NCI-H1048 (cell line): Measurements from ENCODE around the gene NKD1.

Experiments
- DNase-seq: peaks from one replicate; lab custom pipeline; 2025; lab: John Stamatoyannopoulos, UW

Gene NKD1

DNA sequence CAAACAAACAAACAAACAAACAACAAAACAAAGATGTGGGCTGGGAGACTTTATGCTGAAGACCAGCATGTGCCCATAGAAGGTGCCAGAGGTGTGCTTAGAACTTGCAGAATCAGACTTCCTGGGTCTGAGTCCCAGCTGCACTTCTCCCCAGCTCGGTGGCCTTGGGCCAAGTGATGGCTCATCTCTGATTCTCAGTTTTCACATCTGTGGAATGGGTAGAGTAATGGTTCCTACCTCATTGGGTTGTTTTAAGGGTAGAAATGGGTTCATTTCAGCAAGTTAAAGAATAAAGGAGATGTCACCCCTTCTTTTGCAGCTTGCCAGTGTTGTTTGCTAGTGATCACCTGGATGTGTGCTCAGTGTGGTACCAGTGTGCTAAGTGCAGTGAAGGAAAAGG is 10.7 kb downstream of the NKD1 start:
- DNase-seq = no peak

DNA sequence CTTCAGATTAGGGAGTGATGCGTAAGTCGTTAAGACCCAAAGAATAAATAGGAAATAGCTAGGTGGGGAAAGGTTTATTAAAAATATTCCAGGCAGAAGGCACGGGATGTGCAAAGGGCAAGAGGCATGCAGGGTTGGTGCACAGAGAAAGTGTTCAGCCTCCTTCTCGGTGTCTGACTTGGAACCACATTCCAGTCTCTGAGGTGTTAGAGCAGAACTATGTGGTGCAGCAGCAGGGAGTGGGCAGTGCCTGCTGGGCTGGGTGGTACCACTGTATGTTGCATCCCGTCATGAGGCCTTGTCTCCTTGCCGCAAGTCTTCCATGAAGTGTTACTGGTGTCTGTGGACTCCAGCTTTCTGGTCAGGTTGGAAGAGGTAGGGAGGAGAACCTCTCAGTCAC is 11.1 kb downstream of the NKD1 start:
- no peak for DNase-seq

- DNase-seq = no peak
Observed at GRCh38 chr16:50559804-50560514, 11.8 kb downstream of the NKD1 start.

- no peak for DNase-seq
Observed at GRCh38 chr16:50560903-50561863, 13.0 kb downstream of the NKD1 start.

DNA sequence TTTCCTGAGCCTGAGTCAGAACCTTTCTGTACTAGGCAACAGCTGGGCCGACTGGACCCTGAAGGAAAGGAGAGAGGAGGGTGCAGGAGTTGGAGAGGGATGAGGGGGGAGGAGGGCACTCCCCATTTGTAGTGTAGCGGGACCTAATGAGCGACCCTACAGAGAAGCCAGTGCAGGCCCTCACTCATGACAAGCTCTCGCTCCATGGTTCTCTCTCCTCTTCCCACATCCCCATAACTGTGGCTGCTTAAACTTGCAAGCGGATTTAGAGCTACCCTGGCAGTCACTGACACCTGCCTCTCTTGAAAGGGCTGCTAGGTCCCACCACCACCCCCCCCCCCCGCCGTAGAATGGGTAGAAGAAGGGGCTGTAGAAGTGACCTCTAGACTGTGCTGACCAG is 14.5 kb downstream of the NKD1 start:
- DNase-seq = no peak

GRCh38 chr16:50563989-50564388 is 15.8 kb downstream of the NKD1 start:
- DNase-seq = no peak

GRCh38 chr16:50565428-50565827 is 17.2 kb downstream of the NKD1 start:
- DNase-seq = no peak

DNA sequence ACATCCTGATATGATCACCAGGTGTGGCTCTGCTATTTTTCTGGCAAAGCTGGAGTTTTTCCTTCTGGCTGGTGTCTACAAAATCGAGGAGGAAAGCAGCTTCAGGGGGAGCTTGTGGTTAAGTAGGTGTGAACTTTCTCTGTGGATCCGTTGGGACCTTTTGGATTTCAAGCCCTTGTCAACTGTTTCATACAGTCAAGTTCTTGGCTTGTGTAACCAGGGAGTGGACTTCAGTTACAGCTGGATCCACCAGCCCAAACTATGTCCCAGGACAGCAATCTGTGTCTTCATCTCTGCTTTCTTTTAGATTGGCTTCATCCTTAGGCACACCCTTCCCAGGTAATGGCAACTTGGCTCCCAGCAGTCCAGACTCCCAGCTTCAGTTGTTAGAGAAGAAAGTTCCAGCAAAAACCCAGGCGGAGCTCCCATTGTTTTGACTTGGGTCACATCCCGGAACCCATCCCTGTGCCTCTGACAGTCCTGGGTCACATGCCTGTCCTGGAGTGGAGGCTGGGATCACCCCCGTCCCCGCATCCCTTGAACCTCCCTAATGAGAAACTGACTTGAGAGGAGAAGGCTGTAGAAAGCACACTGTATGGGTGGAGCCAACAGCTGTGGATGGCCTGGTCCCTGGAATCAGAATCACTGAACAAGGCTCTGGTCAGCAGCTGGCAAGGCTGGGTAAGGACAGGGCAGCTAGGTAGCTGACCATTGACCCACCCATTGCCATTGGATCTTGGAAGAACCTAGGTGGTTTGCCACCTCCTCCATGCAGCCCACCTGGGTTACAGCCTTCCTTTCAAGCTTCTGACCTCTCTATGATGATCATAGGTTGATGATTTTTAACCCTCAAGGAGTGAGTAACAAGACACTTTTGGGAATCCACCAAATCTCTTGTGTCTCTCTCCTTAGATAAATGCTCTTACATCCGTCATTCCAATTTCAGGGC is 18.1 kb downstream of the NKD1 start:
- DNase-seq = no peak

DNA sequence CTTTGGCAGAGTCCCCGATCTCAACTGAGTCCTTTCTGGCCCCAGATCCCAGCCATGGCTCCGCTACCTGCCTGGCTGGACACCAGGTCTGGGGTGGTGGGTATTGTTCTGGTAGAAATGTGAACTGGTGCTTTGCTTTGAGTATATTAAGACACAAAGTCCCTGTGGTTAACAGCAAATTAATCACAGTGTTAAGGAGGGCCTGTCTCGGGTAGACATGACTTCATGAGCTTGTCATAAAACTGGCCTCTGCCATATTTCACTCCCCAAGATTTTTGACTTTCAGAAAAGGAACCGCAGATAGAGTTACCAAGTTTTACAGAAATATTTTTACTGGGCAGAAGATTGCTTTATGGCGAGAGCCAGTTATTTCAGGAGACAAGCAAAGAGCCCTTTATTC is 19.5 kb downstream of the NKD1 start:
- no peak for DNase-seq

- no peak for DNase-seq
Observed at GRCh38 chr16:50568187-50568815, 20.1 kb downstream of the NKD1 start.

DNA sequence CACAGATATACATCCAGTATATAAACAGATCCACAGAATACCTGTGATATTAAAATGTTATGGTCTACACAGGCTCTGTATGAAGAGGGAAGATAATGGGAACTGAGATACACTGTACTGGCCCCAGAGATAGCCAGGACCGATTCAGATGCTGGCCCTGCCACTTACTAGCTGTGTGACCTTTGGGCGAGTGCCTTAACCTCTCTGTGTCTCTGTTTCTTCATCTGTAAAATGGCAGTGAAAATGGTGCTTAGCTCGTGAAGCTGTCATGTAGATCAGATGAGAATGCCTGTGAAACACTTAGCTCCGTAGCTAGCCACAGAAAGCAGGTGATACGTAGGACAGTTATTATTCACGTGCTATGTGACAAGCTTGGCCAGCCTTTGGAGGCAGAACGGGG is 22.2 kb downstream of the NKD1 start:
- DNase-seq = no peak

- no peak for DNase-seq
Observed at GRCh38 chr16:50570808-50571598, 22.8 kb downstream of the NKD1 start.

- DNase-seq = no peak
Observed at GRCh38 chr16:50571786-50572185, 23.6 kb downstream of the NKD1 start.

DNA sequence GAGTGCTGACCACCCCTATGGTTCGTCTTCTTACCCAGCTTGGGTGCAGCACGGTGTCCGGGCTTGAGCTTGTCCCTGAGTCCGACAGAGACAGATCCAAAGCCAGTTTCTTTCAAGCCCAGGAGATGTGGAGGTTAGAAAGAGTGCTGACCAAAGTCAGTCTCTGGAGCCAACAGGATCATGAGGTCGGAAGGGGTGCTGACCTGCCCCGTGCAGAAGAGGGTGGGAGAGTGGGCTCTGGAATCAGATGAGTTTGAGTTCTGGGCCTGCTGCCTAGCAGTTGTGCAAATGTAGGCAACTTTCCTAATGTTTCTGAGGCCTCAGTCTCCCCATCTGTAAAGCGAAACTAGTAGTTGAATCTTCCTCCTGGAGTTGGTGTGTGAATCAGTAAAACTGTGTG is 24.5 kb downstream of the NKD1 start:
- no peak for DNase-seq

- no peak for DNase-seq
Observed at GRCh38 chr16:50573279-50573678, 25.1 kb downstream of the NKD1 start.

- DNase-seq = no peak
Observed at GRCh38 chr16:50573947-50574744, 25.9 kb downstream of the NKD1 start.

GRCh38 chr16:50574745-50575136 is 26.5 kb downstream of the NKD1 start:
- no peak for DNase-seq

DNA sequence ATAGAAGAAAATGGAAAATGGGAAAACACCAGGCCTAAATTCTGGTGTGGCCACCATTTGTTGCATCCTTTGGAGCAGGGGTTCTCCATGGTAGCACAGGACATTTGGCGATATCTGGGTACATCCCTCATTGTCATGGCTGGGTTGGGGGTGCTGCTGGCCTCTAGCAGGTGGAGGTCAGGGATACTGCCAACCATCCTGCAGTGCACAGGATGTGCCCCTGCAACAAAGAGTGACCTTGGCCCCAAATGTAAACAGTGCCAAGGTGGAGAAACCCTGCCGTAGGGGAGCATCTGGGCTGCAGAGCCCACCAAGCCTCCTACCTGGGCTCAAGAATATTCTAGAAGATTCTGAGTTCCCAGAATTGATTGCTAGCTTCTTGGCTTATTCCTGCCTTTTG is 27.5 kb downstream of the NKD1 start:
- DNase-seq = no peak

DNA sequence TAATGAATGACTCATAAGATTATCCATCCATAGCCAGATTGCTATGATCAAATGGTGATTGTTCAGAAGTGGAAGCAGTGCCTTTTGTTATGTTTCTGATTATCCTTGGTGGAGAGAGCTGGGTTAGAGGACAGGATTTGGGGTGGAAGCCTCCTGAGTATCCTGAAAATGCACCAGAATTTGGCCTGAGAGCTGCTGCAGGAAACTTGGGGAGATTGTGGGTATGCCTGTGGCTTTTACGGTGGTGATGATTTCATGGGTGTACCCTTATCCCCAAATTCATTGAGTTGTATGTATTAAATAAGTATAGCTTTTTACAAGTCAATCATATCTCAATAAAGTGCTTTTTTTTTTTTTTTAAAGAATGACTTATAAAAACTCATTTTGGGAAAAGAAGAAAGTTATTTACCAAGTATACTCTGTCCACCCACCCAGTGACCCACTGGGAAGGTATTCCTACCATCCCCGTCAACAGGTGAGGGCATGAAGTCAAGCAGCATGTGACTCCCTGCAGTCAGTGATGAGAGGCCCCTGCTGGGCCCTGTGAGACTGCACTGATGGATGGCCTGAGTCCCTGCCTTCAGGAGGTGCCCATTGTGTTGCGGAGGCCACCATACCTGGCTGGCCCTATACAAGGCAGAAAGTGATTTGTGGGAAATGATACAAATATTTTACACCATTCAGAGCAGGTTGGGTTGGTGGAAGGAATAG is 28.4 kb downstream of the NKD1 start:
- DNase-seq = no peak
